CD4-positive, alpha-beta memory T cell (primary cell): ENCODE results near the gene MRNIP. TPM values are rescaled to one million over a fixed set of nuclear protein-coding genes. Genes with fewer than 3 reads are reported as not detected.
A peak's percentile ranks its signal among the peaks of the same experiment; 100 is the strongest.

ENCODE experiments used
- CTCF ChIA-PET: fragments of 350-600 bp; sonication (Branson Sonifier 250); formaldehyde crosslinking; loops from one replicate; lab custom pipeline; 2021; ENCODE audit warnings: inconsistent platforms; ENCODE audit not compliant: partially characterized antibody; lab: Charles Lee
- POLR2A ChIA-PET: fragments of 350-600 bp; sonication (Branson Sonifier 250); formaldehyde crosslinking; loops from one replicate; lab custom pipeline; 2021; ENCODE audit not compliant: partially characterized antibody; lab: Charles Lee
- DNase-seq, 5 donors: peaks; one replicate each; pipeline versions ENCODE4 v3.0.0 to v3.0.0-alpha.2; 2020 to 2022; ENCODE audit warnings: mixed read lengths in 1 of 5
- H3K27ac ChIP-seq: one replicate; pipeline ENCODE4 v1.7.0; 2013; ENCODE audit warnings: low read depth, low read length
- H3K27me3 ChIP-seq: 2 replicates; pipeline ENCODE4 v1.7.0; 2013; ENCODE audit warnings: mild to moderate bottlenecking, low read length, moderate library complexity; ENCODE audit not compliant: insufficient read depth
- H3K36me3 ChIP-seq: 2 replicates; pipeline ENCODE4 v1.7.0; 2013; ENCODE audit warnings: mild to moderate bottlenecking, low read length, moderate library complexity; ENCODE audit not compliant: insufficient read depth
- H3K4me1 ChIP-seq: 2 replicates; pipeline ENCODE4 v1.7.0; 2013; ENCODE audit warnings: mild to moderate bottlenecking, low read length, moderate library complexity; ENCODE audit not compliant: insufficient read depth
- H3K4me3 ChIP-seq, 2 donors: one replicate each; pipeline ENCODE4 v1.7.0; 2013; ENCODE audit warnings: low read length in 2 of 2, mild to moderate bottlenecking in 1 of 2
- H3K9me3 ChIP-seq, 2 donors: one replicate each; pipeline ENCODE4 v1.7.0; 2013; ENCODE audit warnings: low read length in 2 of 2, control low read depth in 1 of 2; ENCODE audit not compliant: control insufficient read depth in 1 of 2
- H3K27ac Mint-ChIP-seq, 7 donors: one replicate each; pipeline ENCODE4 v1.8.0; 2020 to 2021; ENCODE audit warnings: mixed read lengths in 7 of 7, mild to moderate bottlenecking in 6 of 7, inconsistent platforms in 3 of 7, moderate library complexity in 3 of 7
- H3K27me3 Mint-ChIP-seq, 2 donors: one replicate each; pipeline ENCODE4 v1.8.0; 2020 to 2021; ENCODE audit warnings: mixed read lengths in 2 of 2
- H3K36me3 Mint-ChIP-seq, 2 donors: one replicate each; pipeline ENCODE4 v1.8.0; 2020 to 2021; ENCODE audit warnings: mixed read lengths in 2 of 2, inconsistent platforms in 1 of 2, mild to moderate bottlenecking in 1 of 2
- H3K4me1 Mint-ChIP-seq, 4 donors: one replicate each; pipeline ENCODE4 v1.8.0; 2020 to 2021; ENCODE audit warnings: mixed read lengths in 4 of 4, mild to moderate bottlenecking in 1 of 4
- H3K4me3 Mint-ChIP-seq, 8 donors: one replicate each; pipeline ENCODE4 v1.8.0; 2020 to 2021; ENCODE audit warnings: mixed read lengths in 8 of 8, mild to moderate bottlenecking in 7 of 8, moderate library complexity in 6 of 8, inconsistent platforms in 3 of 8
- H3K9me3 Mint-ChIP-seq, 8 donors: one replicate each; pipeline ENCODE4 v1.8.0; 2020 to 2021; ENCODE audit warnings: mixed read lengths in 8 of 8, mild to moderate bottlenecking in 5 of 8, inconsistent platforms in 3 of 8, moderate library complexity in 1 of 8
- intact Hi-C: fragments of 100-400 bp; cut with micrococcal nuclease; formaldehyde crosslinking; loops from one replicate; pipeline ENCODE4 v1.15.1; 2023
- polyA plus RNA-seq, 2 donors: library from polyadenylated mRNA; unstranded; fragments of 300-500 nt; fragmentation: Illumina TruSeq; gene quantifications; one replicate each; pipeline ENCODE4 v1.2.3, GENCODE V29; 2021
- total RNA-seq, 2 experiments: library from RNA; stranded (reverse); gene quantifications; one replicate each; pipeline ENCODE4 v1.2.3, GENCODE V29; 2021

MRNIP gene
- total and polyA plus RNA-seq, 4 experiments from 2014 or later, result 11.4 to 129 (median 70.9) TPM

GRCh38 chr5:179834120-179834519 is 24.5 kb downstream of the MRNIP start:
- Mint-ChIP-seq H3K9me3 (no peaks in the 10 kb centered on the region), H3K27me3 (no peaks in the 10 kb centered on the region), H3K4me3 (no peak overlapping the region), H3K4me1 (peaks cover 17 to 32% (median 19%) of the 10 kb centered on the region in 4 donors), H3K36me3 (peaks cover 58 to 76% of the 10 kb centered on the region in 2 donors), H3K27ac (peak overlapping the region in 1 of 7 donors; percentile 83)
- Histone ChIP-seq H3K4me3 (no peak overlapping the region), H3K27me3 (no peaks in the 10 kb centered on the region), H3K27ac (no peak overlapping the region), H3K9me3 (no peaks in the 10 kb centered on the region), H3K4me1 (peaks cover 21% of the 10 kb centered on the region), H3K36me3 (peaks cover 62% of the 10 kb centered on the region)
- CTCF ChIA-PET, result interaction anchor here (0.6 to 0.7 kb wide), 2 partner anchors 11 to 14 kb away, joined by 3 to 4 read pairs; partner anchors contain the start of gene SQSTM1
- POLR2A ChIA-PET, result interaction anchor here (6.3 kb wide), 1 partner anchor 13 kb away, joined by 46 read pairs; the partner anchor contains the start of gene SQSTM1
- intact Hi-C loops, result no loop called here
- DNase-seq, result no peak

- Mint-ChIP-seq H3K9me3 (no peaks in the 10 kb centered on the region), H3K36me3 (peaks cover 63 to 78% of the 10 kb centered on the region in 2 donors), H3K4me3 (no peak overlapping the region), H3K4me1 (peaks cover 17 to 36% (median 20%) of the 10 kb centered on the region in 4 donors), H3K27ac (peak overlapping the region in 2 of 7 donors; percentile 41 to 83), H3K27me3 (no peaks in the 10 kb centered on the region)
- POLR2A ChIA-PET, result interaction anchor here (6.3 kb wide), 1 partner anchor 13 kb away, joined by 46 read pairs; the partner anchor contains the start of gene SQSTM1
- DNase-seq, result no peak
- Histone ChIP-seq H3K4me1 (peaks cover 21% of the 10 kb centered on the region), H3K27me3 (no peaks in the 10 kb centered on the region), H3K4me3 (no peak overlapping the region), H3K36me3 (peaks cover 67% of the 10 kb centered on the region), H3K27ac (no peak overlapping the region), H3K9me3 (no peaks in the 10 kb centered on the region)
- CTCF ChIA-PET, result interaction anchor here (0.7 kb wide), 1 partner anchor 11 kb away, joined by 4 read pairs; no protein-coding TSS in a partner anchor
- intact Hi-C loops, result no loop called here
These were observed 24.9 kb downstream of the MRNIP start for GRCh38 chr5:179833709-179834070.

- H3K36me3 Mint-ChIP-seq, result peaks cover 64 to 80% of the 10 kb centered on the region in 2 donors
- no peak for DNase-seq
- H3K9me3 ChIP-seq, result no peaks in the 10 kb centered on the region
- H3K27me3 ChIP-seq, result no peaks in the 10 kb centered on the region
- peak overlapping the region in 1 of 8 donors; percentile 30 for H3K4me3 Mint-ChIP-seq
- peaks cover 17 to 37% (median 21%) of the 10 kb centered on the region in 4 donors for H3K4me1 Mint-ChIP-seq
- no peaks in the 10 kb centered on the region for H3K27me3 Mint-ChIP-seq
- H3K36me3 ChIP-seq, result peaks cover 69% of the 10 kb centered on the region
- CTCF ChIA-PET, result interaction anchor here (0.7 kb wide), 1 partner anchor 10 kb away, joined by 4 read pairs; no protein-coding TSS in a partner anchor
- H3K27ac Mint-ChIP-seq, result peak overlapping the region in 1 of 7 donors; percentile 83
- POLR2A ChIA-PET, result interaction anchor here (1.7 to 6.3 kb wide), 2 partner anchors 12 to 14 kb away, joined by 3 to 46 read pairs; partner anchors contain the start of gene SQSTM1
- intact Hi-C loops, result no loop called here
- H3K27ac ChIP-seq, result no peak overlapping the region
- peaks cover 21% of the 10 kb centered on the region for H3K4me1 ChIP-seq
- H3K9me3 Mint-ChIP-seq, result no peaks in the 10 kb centered on the region
- no peak overlapping the region for H3K4me3 ChIP-seq
These were observed 25.4 kb downstream of the MRNIP start for GRCh38 chr5:179833056-179833708.

GRCh38 chr5:179832039-179832745 is 26.4 kb downstream of the MRNIP start:
- H3K4me1 Mint-ChIP-seq, result peaks cover 16 to 30% (median 18%) of the 10 kb centered on the region in 4 donors
- ChIA-PET CTCF (interaction anchor here (0.8 to 1.0 kb wide), 2 partner anchors 30 to 35 kb away, joined by 3 read pairs; no protein-coding TSS in a partner anchor), POLR2A (interaction anchor here (1.7 to 6.3 kb wide), 2 partner anchors 11 to 15 kb away, joined by 3 to 46 read pairs; partner anchors contain the start of gene SQSTM1)
- H3K27ac ChIP-seq, result no peak overlapping the region
- H3K27me3 ChIP-seq, result no peaks in the 10 kb centered on the region
- H3K27me3 Mint-ChIP-seq, result no peaks in the 10 kb centered on the region
- H3K4me3 ChIP-seq, result no peak overlapping the region
- H3K9me3 Mint-ChIP-seq, result no peaks in the 10 kb centered on the region
- no peaks in the 10 kb centered on the region for H3K9me3 ChIP-seq
- peaks cover 65% of the 10 kb centered on the region for H3K36me3 ChIP-seq
- peak overlapping the region in 5 of 7 donors; percentile 13 to 71 (median 57) for H3K27ac Mint-ChIP-seq
- no peak for DNase-seq
- peaks cover 69 to 81% of the 10 kb centered on the region in 2 donors for H3K36me3 Mint-ChIP-seq
- H3K4me3 Mint-ChIP-seq, result no peak overlapping the region
- peaks cover 14% of the 10 kb centered on the region for H3K4me1 ChIP-seq
- intact Hi-C loops, result no loop called here

GRCh38 chr5:179830818-179831468 is 27.7 kb downstream of the MRNIP start:
- Histone ChIP-seq H3K4me1 (peaks cover 1% of the 10 kb centered on the region), H3K36me3 (peaks cover 62% of the 10 kb centered on the region), H3K27ac (no peak overlapping the region), H3K9me3 (no peaks in the 10 kb centered on the region), H3K27me3 (no peaks in the 10 kb centered on the region), H3K4me3 (no peak overlapping the region)
- H3K27me3 Mint-ChIP-seq, result no peaks in the 10 kb centered on the region
- intact Hi-C loops, result no loop called here
- H3K36me3 Mint-ChIP-seq, result peaks cover 65 to 81% of the 10 kb centered on the region in 2 donors
- no peak for DNase-seq
- H3K9me3 Mint-ChIP-seq, result no peaks in the 10 kb centered on the region
- POLR2A ChIA-PET, result interaction anchor here (1.0 to 6.3 kb wide), 5 partner anchors 10 to 28 kb away, joined by 3 to 46 read pairs (median 4); partner anchors contain the start of genes MGAT4B, MRNIP and SQSTM1
- H3K4me1 Mint-ChIP-seq, result peaks cover 8 to 18% (median 12%) of the 10 kb centered on the region in 4 donors
- no peak overlapping the region for H3K4me3 Mint-ChIP-seq
- peak overlapping the region in 5 of 7 donors; percentile 26 to 77 (median 32) for H3K27ac Mint-ChIP-seq
- CTCF ChIA-PET, result interaction anchor here (0.8 to 1.4 kb wide), 2 partner anchors 29 to 68 kb away, joined by 3 read pairs; no protein-coding TSS in a partner anchor

DNA sequence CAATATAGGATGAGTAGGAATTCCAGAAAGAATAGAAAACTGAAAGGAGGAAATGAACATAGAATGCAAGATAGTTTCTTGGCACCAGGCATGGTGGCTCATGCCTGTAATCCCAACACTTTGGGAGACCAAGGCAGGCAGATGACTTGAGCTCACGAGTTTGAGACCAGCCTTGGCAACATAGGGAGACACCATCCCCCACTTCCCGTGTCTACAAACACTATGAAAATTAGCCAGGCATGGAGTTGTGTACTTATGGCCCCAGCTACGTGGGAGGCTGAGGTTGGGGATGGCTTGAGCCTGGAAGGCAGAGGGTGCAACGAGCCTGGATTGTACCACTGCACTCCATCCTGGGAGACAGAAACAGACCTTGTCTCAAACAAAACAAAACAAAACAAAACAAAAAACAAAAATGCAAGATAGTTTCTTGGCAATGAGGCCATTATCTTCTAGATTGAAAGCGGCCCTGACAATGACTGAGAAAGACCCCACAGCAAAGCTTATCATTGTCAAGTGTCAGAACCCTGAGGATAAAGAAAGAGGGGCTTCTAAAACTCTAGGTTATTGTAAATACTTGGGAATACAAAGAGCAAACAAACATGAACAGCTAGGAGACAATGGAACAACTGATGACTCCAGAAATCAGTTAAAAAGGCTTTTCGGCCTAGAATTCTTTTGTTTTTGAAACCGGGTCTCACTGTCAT is 28.7 kb downstream of the MRNIP start:
- intact Hi-C loops, result no loop called here
- Histone ChIP-seq H3K9me3 (no peaks in the 10 kb centered on the region), H3K27ac (no peak overlapping the region), H3K27me3 (no peaks in the 10 kb centered on the region), H3K36me3 (peaks cover 72% of the 10 kb centered on the region), H3K4me3 (no peak overlapping the region), H3K4me1 (no peaks in the 10 kb centered on the region)
- peak overlapping the region in 4 of 7 donors; percentile 36 to 83 (median 64) for H3K27ac Mint-ChIP-seq
- H3K4me1 Mint-ChIP-seq, result peaks cover 6 to 22% (median 12%) of the 10 kb centered on the region in 4 donors
- POLR2A ChIA-PET, result interaction anchor here (1.0 to 6.3 kb wide), 4 partner anchors 9 to 29 kb away, joined by 3 to 46 read pairs (median 4); partner anchors contain the start of genes MGAT4B, MRNIP and SQSTM1
- no peak for DNase-seq
- CTCF ChIA-PET, result interaction anchor here (1.4 kb wide), 1 partner anchor 67 kb away, joined by 3 read pairs; no protein-coding TSS in a partner anchor
- no peaks in the 10 kb centered on the region for H3K27me3 Mint-ChIP-seq
- H3K4me3 Mint-ChIP-seq, result no peak overlapping the region
- no peaks in the 10 kb centered on the region for H3K9me3 Mint-ChIP-seq
- H3K36me3 Mint-ChIP-seq, result peaks cover 64 to 84% of the 10 kb centered on the region in 2 donors
